Measurements from ENCODE around the gene BATF.

DNA sequence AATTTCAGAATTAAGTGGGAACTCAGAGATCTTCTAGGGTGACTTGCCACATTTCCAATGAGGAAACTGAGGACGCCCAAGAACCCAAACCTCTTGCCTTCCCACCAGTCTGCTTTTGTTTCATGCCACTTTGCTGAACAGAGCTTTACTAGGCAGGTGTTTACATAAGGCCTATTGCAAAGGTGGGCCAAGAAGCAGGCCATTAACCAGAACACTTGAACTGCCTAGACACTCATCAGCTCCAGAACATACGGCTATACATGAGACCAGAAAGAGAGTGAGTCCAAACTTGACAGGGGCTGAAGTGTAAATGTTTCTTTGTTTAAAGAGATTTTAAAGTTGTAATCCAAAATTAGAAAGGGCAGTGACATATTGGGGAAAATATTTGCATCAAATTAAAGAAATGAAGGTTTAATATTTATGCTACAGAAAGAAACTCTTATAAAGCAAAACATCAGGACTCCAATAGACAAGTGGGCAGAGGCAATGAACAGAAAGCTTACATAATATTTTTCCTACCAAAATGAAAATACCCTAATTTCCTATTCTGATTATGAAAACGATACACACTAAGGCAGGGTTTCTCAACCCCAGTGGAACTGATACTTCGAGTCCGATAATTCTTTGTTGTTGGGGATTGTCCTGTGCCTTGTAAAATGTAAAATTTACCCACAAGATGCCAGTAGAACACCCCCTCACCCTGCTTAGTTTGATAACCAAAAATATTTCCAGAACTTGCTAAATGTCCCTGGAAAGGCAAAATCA is 11.7 kb downstream of the BATF start:
- TF ChIP-seq EZH2 (IDR thresholded peaks at IDR 0.05): no peak
- no peak for TF ChIP-seq POLR2AphosphoS5 (IDR thresholded peaks at IDR 0.05; ENCODE audit: borderline replicate concordance, low read depth, low read length)

Data from SK-N-MC (cell line).